Measurements from ENCODE around the gene DTNB. TPM values are rescaled to one million over a fixed set of nuclear protein-coding genes. Genes with fewer than 3 reads are reported as not detected.

Gene DTNB
- polyA plus RNA-seq, 1 of the 3 experiments (the other 2 are of a cell fraction): 15.3 TPM

DNA sequence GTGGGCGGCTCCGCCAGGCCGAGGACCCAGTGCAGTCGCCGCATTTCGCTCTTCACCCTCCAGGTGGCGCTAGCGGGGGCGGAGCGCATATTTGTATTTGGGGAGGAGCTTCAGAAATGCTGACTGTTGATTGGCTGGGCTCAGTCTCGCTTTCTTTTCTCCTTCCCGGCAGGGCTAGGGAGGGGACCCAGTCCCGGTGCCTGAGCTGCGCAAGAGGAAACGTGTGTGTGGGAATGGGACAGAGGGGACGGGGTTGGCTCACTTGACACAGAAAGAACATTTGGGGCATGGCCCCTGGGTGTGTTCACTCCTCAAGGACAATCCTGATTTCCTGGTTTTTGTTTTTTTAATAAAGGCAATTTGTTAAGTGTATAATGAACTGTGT is 311.3 kb downstream of the DTNB start (continued):
- TF ChIP-seq ZBTB33 (IDR thresholded peaks at IDR 0.05; ENCODE audit: borderline replicate concordance, low read depth) (no peak), IRF3 (IDR thresholded peaks at IDR 0.05; ENCODE audit: low read depth, low read length) (no peak), RCOR1 (IDR thresholded peaks at IDR 0.05; ENCODE audit: low read length) (peak; percentile 45; the same call in 1 of the 2 replicates)
- TF ChIP-seq, protein P1, sequence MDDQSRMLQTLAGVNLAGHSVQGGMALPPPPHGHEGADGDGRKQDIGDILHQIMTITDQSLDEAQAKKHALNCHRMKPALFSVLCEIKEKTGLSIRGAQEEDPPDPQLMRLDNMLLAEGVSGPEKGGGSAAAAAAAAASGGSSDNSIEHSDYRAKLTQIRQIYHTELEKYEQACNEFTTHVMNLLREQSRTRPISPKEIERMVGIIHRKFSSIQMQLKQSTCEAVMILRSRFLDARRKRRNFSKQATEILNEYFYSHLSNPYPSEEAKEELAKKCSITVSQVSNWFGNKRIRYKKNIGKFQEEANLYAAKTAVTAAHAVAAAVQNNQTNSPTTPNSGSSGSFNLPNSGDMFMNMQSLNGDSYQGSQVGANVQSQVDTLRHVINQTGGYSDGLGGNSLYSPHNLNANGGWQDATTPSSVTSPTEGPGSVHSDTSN (IDR thresholded peaks at IDR 0.05): no peak; the same call in 1 of the 2 replicates

DNA sequence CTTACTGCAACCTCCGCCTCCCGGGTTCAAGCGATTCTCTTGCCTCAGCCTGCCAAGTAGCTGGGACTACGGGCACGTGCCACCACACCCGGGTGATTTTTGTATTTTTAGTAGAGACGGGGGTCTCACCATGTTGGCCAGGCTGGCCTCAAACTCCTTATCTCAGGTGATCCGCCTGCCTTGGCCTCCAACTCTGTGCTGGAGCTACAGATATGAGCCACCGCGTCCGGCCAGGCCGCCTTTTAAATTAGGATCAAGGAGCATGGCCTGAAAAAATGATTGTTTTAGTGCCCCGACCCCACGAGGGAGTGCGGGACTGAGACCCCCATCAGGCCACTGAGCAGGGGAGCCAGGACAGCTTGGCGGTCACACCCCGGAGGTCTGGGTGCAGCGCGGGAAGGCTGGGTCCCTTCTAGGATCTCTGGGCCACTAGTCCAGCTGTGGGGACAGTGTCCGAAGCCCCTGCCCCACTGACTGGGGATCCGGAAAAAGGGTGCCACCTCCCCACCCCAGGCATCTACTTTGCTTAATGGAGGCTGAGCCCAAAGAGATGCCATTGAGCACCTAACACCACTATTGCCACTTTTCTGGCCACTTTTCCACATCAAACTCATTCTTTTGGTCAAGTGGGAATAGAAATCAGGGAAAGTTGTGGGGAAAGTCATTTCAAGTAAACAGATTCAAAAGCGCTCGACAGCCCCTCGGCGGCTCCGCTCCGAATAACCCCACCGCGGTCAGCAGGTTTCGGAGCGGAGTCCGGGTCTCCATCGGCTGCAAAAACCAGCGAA is 311.9 kb downstream of the DTNB start:
- ChIA-PET POLR2A (interaction anchor here (0.6 to 1.4 kb wide), 5 partner anchors 15 to 444 kb away, joined by 3 to 6 read pairs (median 4); no protein-coding TSS in a partner anchor), CTCF (interaction anchor here (0.6 to 6.3 kb wide), 59 partner anchors 8 to 675 kb away, joined by 3 to 71 read pairs (median 5); partner anchors contain the start of gene DNMT3A)
- no peaks in the 10 kb centered on the region for H3K79me2 ChIP-seq (ENCODE audit: insufficient read depth)
- H3K9me2 ChIP-seq: no peaks in the 10 kb centered on the region
- no peak overlapping the region for H3K9ac ChIP-seq
- peak overlapping the region; percentile 18 to 30; a peak in 3 of 4 replicates for H3K4me3 ChIP-seq (ENCODE audit: low read depth in 2 of 2, low read length in 1 of 2)
- no peaks in the 10 kb centered on the region for H3K9me3 ChIP-seq
- H3K36me3 ChIP-seq (replicated peaks in 1 of 2; ENCODE audit: control insufficient read depth in 1 of 2, insufficient read depth in 2 of 2, low read length in 1 of 2): no peaks in the 10 kb centered on the region
- H2AFZ ChIP-seq (ENCODE audit: low read depth): peak overlapping the region; percentile 55
- TF ChIP-seq FOSL2 (IDR thresholded peaks at IDR 0.05; ENCODE audit: borderline replicate concordance, low read depth) (no peak), TAF1 (IDR thresholded peaks at IDR 0.05; ENCODE audit: borderline replicate concordance, low read depth, low read length) (no peak), RXRA (IDR thresholded peaks at IDR 0.05; ENCODE audit: borderline replicate concordance, low read depth) (no peak)
- H4K20me1 ChIP-seq (ENCODE audit: insufficient read depth): no peaks in the 10 kb centered on the region
- H3K4me1 ChIP-seq (ENCODE audit: control insufficient read depth in 1 of 2, insufficient read depth in 2 of 2, low read depth in 1 of 2, low read length in 1 of 2): peaks cover 0 to 20% of the 10 kb centered on the region in 2 experiments; a peak in 2 of 4 replicates
- WGBS (ENCODE audit: low lambda C conversion rate): 58% methylated on average over 32 of the region's 34 CpGs
- no peak overlapping the region for H3K27ac ChIP-seq (ENCODE audit: low read depth in 2 of 2, low read length in 1 of 2)
- H3F3A ChIP-seq (replicated peaks; ENCODE audit: insufficient read depth): no peaks in the 10 kb centered on the region
- peak overlapping the region; percentile 54 for H3K4me2 ChIP-seq
- DNase-seq: no peak
- H3K27me3 ChIP-seq (ENCODE audit: insufficient read depth): no peaks in the 10 kb centered on the region

DNA sequence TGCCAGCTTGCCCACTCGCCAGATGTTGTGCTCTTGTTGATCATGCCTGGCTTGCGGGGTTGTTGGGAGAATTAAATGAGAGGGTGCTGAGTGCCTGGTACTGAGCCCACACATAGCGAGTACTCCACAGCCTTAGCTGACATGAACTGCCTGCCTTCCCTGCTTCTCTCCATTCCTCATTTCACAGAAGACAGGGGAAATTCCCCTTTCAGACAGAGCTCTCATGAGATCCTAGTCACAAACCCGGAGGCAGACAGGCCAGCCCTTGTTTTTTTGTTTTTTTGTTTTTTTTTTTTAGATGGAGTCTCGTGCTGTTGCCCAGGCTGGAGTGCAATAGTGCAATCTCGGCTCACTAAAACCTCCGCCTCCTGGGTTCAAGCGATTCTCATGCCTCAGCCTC is 314.5 kb downstream of the DTNB start:
- ChIA-PET POLR2A (interaction anchor here (0.6 to 0.9 kb wide), 2 partner anchors 10 to 12 kb away, joined by 3 to 4 read pairs; no protein-coding TSS in a partner anchor), CTCF (interaction anchor here (1.1 to 6.3 kb wide), 3 partner anchors 15 to 131 kb away, joined by 3 to 57 read pairs (median 9); partner anchors contain the start of gene DNMT3A)
- Histone ChIP-seq H3K4me3 (ENCODE audit: low read depth in 2 of 2, low read length in 1 of 2) (no peak overlapping the region), H3K9me2 (no peaks in the 10 kb centered on the region), H2AFZ (ENCODE audit: low read depth) (no peak overlapping the region), H4K20me1 (ENCODE audit: insufficient read depth) (no peaks in the 10 kb centered on the region), H3K27me3 (ENCODE audit: insufficient read depth) (no peaks in the 10 kb centered on the region), H3F3A (replicated peaks; ENCODE audit: insufficient read depth) (no peaks in the 10 kb centered on the region), H3K4me2 (no peak overlapping the region), H3K9ac (no peak overlapping the region), H3K4me1 (ENCODE audit: control insufficient read depth in 1 of 2, insufficient read depth in 2 of 2, low read depth in 1 of 2, low read length in 1 of 2) (peaks cover 0 to 10% of the 10 kb centered on the region in 2 experiments; a peak in 2 of 4 replicates), H3K79me2 (ENCODE audit: insufficient read depth) (no peaks in the 10 kb centered on the region), H3K27ac (ENCODE audit: low read depth in 2 of 2, low read length in 1 of 2) (no peak overlapping the region), H3K9me3 (no peaks in the 10 kb centered on the region), H3K36me3 (replicated peaks in 1 of 2; ENCODE audit: control insufficient read depth in 1 of 2, insufficient read depth in 2 of 2, low read length in 1 of 2) (no peaks in the 10 kb centered on the region)
- 86% methylated on average over 8 of the region's 8 CpGs for WGBS (ENCODE audit: low lambda C conversion rate)
- no peak for DNase-seq
- TF ChIP-seq SMC3 (IDR thresholded peaks at IDR 0.05; ENCODE audit: low read depth, low read length) (no peak), GABPA (IDR thresholded peaks at IDR 0.05; ENCODE audit: low read depth) (no peak), ZBTB33 (IDR thresholded peaks at IDR 0.05; ENCODE audit: borderline replicate concordance, low read depth) (no peak), MAX (IDR thresholded peaks at IDR 0.05; ENCODE audit: low read depth) (no peak), USF2 (IDR thresholded peaks at IDR 0.05; ENCODE audit: borderline replicate concordance, low read depth, low read length) (no peak)

All from SK-N-SH (cell line).